ENCODE results near the gene SLC25A43.

SLC25A43 gene

DNA sequence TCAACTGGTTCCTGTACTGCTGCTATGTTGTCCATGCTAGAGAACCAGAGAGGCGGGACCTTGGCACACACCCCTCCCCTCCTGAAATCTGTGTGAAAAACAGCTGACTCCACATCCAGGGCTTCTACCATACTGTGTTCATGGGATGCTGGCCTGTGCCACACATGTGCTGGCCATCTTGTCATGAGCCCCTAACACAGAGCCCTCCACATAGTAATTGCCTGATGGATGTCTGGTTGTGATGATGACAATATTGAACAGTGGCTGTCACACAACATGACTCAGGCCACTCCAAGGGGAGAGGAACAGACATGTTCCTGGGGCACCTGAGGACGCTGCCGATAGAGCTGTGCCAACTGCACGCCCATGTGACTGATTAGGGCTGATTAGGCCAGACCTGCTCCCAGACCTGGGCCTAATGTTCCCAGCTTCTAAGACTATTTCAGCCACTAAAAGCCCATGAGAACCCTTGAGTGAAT lies 82.2 kb downstream of the SLC25A43 start:
- TF ChIP-seq TCF4 (CRISPR knock-in tag; IDR thresholded peaks at IDR 0.05; ENCODE audit: borderline replicate concordance) (no peak), ISL1 (CRISPR knock-in tag; IDR thresholded peaks at IDR 0.05) (no peak), PPARA (CRISPR knock-in tag; IDR thresholded peaks at IDR 0.05; ENCODE audit: borderline replicate concordance) (no peak), BACH2 (CRISPR knock-in tag; IDR thresholded peaks at IDR 0.05; ENCODE audit: borderline replicate concordance) (no peak), OSR1 (CRISPR knock-in tag; IDR thresholded peaks at IDR 0.05) (no peak), ZNF8 (CRISPR knock-in tag; IDR thresholded peaks at IDR 0.05) (no peak), ARNTL (CRISPR knock-in tag; IDR thresholded peaks at IDR 0.05; ENCODE audit: borderline replicate concordance, low read depth) (no peak), ZNF70 (CRISPR knock-in tag; IDR thresholded peaks at IDR 0.05) (no peak), ZFP30 (CRISPR knock-in tag; IDR thresholded peaks at IDR 0.05) (no peak), ESRRG (CRISPR knock-in tag; IDR thresholded peaks at IDR 0.05) (no peak), TOX (CRISPR knock-in tag; IDR thresholded peaks at IDR 0.05; ENCODE audit: borderline replicate concordance) (no peak), GLIS3 (CRISPR knock-in tag; IDR thresholded peaks at IDR 0.05) (no peak), RARB (CRISPR knock-in tag; IDR thresholded peaks at IDR 0.05) (no peak), SNAI2 (CRISPR knock-in tag; IDR thresholded peaks at IDR 0.05) (no peak)
- TF ChIP-seq, protein P1, sequence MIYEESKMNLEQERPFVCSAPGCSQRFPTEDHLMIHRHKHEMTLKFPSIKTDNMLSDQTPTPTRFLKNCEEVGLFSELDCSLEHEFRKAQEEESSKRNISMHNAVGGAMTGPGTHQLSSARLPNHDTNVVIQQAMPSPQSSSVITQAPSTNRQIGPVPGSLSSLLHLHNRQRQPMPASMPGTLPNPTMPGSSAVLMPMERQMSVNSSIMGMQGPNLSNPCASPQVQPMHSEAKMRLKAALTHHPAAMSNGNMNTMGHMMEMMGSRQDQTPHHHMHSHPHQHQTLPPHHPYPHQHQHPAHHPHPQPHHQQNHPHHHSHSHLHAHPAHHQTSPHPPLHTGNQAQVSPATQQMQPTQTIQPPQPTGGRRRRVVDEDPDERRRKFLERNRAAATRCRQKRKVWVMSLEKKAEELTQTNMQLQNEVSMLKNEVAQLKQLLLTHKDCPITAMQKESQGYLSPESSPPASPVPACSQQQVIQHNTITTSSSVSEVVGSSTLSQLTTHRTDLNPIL (CRISPR knock-in tag; IDR thresholded peaks at IDR 0.05; ENCODE audit: low read depth), result no peak
- TF ChIP-seq, protein P2, sequence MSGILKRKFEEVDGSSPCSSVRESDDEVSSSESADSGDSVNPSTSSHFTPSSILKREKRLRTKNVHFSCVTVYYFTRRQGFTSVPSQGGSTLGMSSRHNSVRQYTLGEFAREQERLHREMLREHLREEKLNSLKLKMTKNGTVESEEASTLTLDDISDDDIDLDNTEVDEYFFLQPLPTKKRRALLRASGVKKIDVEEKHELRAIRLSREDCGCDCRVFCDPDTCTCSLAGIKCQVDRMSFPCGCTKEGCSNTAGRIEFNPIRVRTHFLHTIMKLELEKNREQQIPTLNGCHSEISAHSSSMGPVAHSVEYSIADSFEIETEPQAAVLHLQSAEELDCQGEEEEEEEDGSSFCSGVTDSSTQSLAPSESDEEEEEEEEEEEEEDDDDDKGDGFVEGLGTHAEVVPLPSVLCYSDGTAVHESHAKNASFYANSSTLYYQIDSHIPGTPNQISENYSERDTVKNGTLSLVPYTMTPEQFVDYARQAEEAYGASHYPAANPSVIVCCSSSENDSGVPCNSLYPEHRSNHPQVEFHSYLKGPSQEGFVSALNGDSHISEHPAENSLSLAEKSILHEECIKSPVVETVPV (CRISPR knock-in tag; IDR thresholded peaks at IDR 0.05), result no peak
- TF ChIP-seq, protein P3, sequence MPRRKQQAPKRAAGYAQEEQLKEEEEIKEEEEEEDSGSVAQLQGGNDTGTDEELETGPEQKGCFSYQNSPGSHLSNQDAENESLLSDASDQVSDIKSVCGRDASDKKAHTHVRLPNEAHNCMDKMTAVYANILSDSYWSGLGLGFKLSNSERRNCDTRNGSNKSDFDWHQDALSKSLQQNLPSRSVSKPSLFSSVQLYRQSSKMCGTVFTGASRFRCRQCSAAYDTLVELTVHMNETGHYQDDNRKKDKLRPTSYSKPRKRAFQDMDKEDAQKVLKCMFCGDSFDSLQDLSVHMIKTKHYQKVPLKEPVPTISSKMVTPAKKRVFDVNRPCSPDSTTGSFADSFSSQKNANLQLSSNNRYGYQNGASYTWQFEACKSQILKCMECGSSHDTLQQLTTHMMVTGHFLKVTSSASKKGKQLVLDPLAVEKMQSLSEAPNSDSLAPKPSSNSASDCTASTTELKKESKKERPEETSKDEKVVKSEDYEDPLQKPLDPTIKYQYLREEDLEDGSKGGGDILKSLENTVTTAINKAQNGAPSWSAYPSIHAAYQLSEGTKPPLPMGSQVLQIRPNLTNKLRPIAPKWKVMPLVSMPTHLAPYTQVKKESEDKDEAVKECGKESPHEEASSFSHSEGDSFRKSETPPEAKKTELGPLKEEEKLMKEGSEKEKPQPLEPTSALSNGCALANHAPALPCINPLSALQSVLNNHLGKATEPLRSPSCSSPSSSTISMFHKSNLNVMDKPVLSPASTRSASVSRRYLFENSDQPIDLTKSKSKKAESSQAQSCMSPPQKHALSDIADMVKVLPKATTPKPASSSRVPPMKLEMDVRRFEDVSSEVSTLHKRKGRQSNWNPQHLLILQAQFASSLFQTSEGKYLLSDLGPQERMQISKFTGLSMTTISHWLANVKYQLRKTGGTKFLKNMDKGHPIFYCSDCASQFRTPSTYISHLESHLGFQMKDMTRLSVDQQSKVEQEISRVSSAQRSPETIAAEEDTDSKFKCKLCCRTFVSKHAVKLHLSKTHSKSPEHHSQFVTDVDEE (CRISPR knock-in tag; IDR thresholded peaks at IDR 0.05), result no peak
- TF ChIP-seq, protein P4, sequence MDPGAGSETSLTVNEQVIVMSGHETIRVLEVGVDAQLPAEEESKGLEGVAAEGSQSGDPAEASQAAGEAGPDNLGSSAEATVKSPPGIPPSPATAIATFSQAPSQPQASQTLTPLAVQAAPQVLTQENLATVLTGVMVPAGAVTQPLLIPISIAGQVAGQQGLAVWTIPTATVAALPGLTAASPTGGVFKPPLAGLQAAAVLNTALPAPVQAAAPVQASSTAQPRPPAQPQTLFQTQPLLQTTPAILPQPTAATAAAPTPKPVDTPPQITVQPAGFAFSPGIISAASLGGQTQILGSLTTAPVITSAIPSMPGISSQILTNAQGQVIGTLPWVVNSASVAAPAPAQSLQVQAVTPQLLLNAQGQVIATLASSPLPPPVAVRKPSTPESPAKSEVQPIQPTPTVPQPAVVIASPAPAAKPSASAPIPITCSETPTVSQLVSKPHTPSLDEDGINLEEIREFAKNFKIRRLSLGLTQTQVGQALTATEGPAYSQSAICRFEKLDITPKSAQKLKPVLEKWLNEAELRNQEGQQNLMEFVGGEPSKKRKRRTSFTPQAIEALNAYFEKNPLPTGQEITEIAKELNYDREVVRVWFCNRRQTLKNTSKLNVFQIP (CRISPR knock-in tag; IDR thresholded peaks at IDR 0.05; ENCODE audit: borderline replicate concordance, low read depth), result no peak
- ATAC-seq, result no peak; the same call in 2 of the 3 replicates

DNA sequence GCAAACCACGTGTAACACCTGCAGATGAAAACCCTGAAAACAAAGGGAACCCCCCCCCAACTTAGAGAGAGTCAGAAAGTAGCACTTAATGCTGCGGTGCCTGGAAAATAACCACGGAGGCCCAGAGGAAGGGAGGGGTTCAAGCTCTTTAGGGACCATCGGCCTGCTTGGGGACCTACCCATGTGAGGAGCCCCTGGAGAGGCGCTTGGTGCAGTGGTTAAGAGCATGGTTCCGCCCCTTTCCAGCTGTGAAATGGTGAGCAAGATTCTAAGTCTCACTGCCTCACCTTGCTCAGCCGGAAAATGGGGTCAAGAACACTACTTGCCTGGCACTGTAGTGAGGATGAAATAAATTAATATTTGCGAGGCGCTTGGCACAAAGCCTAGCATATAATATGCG lies 82.9 kb downstream of the SLC25A43 start:
- ATAC-seq, result no peak
- TF ChIP-seq, protein P1 (CRISPR knock-in tag; IDR thresholded peaks at IDR 0.05; ENCODE audit: low read depth), result no peak
- no peak for TF ChIP-seq ZFP3 (CRISPR knock-in tag; IDR thresholded peaks at IDR 0.05)
- no peak for TF ChIP-seq GLIS3 (CRISPR knock-in tag; IDR thresholded peaks at IDR 0.05)
- no peak for TF ChIP-seq ZNF565 (CRISPR knock-in tag; conservative IDR thresholded peaks at IDR 0.05; ENCODE audit: low read depth)
- TF ChIP-seq ZFP30 (CRISPR knock-in tag; IDR thresholded peaks at IDR 0.05), result no peak
- TF ChIP-seq ZC3H10 (CRISPR knock-in tag; IDR thresholded peaks at IDR 0.05), result no peak
- no peak for TF ChIP-seq BACH2 (CRISPR knock-in tag; IDR thresholded peaks at IDR 0.05; ENCODE audit: borderline replicate concordance)
- TF ChIP-seq, protein P3 (CRISPR knock-in tag; IDR thresholded peaks at IDR 0.05), result no peak
- TF ChIP-seq, protein P5, sequence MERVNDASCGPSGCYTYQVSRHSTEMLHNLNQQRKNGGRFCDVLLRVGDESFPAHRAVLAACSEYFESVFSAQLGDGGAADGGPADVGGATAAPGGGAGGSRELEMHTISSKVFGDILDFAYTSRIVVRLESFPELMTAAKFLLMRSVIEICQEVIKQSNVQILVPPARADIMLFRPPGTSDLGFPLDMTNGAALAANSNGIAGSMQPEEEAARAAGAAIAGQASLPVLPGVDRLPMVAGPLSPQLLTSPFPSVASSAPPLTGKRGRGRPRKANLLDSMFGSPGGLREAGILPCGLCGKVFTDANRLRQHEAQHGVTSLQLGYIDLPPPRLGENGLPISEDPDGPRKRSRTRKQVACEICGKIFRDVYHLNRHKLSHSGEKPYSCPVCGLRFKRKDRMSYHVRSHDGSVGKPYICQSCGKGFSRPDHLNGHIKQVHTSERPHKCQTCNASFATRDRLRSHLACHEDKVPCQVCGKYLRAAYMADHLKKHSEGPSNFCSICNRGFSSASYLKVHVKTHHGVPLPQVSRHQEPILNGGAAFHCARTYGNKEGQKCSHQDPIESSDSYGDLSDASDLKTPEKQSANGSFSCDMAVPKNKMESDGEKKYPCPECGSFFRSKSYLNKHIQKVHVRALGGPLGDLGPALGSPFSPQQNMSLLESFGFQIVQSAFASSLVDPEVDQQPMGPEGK (CRISPR knock-in tag; IDR thresholded peaks at IDR 0.05; ENCODE audit: borderline replicate concordance), result no peak
- no peak for TF ChIP-seq RARB (CRISPR knock-in tag; IDR thresholded peaks at IDR 0.05)
- no peak for TF ChIP-seq SNAI2 (CRISPR knock-in tag; IDR thresholded peaks at IDR 0.05)
- no peak for TF ChIP-seq ESRRG (CRISPR knock-in tag; IDR thresholded peaks at IDR 0.05)
- no peak for TF ChIP-seq ZNF70 (CRISPR knock-in tag; IDR thresholded peaks at IDR 0.05)
- TF ChIP-seq CSDC2 (CRISPR knock-in tag; IDR thresholded peaks at IDR 0.05), result no peak
- no peak for TF ChIP-seq ZNF8 (CRISPR knock-in tag; IDR thresholded peaks at IDR 0.05)
- TF ChIP-seq TOX (CRISPR knock-in tag; IDR thresholded peaks at IDR 0.05; ENCODE audit: borderline replicate concordance), result no peak
- TF ChIP-seq, protein P4 (CRISPR knock-in tag; IDR thresholded peaks at IDR 0.05; ENCODE audit: borderline replicate concordance, low read depth), result no peak
